ENCODE results near the gene ATRN.

The ATRN gene

DNA sequence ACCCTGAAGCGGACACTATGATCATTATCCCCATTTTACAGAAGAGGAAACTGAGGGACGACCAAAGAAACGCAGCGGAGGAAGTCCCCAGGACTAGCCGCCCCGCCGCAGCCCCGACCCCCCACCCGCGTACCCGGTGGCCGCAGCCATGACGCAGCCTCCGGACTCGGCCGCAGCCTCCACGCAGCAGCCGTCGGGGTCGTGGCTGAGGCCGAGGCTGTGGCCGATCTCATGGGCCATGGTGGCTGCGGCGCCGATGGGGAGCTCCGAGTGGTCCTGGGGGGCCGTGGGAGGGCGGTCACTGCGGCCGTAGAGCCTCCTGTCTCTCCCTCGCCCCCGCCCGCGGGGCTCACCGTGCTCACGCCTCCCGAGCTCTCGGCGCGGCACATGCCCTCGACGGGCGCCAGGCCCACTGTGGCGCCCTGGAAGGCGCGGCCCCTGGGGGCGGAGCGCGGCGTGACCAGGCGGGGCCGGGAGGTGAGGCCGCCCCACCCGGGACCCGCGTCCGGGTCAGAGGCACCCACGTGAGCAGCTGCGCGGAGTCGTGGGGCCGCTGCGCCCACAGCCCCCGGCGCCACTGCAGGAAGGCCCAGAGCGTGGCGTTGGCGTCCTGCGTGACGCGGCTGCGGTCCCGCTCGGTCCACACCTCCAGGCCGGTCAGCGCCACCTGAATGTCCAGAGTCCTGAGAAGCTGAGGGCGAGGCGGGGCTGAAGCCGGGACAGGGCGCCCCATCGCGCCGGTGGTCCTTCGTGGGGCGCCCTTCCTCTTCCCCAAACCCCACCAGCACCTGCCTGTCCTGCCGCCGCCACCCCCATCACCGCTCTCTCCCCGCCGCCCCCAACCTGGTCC, 202.6 kb downstream of the ATRN start:
- DNase-seq: no peak

DNA sequence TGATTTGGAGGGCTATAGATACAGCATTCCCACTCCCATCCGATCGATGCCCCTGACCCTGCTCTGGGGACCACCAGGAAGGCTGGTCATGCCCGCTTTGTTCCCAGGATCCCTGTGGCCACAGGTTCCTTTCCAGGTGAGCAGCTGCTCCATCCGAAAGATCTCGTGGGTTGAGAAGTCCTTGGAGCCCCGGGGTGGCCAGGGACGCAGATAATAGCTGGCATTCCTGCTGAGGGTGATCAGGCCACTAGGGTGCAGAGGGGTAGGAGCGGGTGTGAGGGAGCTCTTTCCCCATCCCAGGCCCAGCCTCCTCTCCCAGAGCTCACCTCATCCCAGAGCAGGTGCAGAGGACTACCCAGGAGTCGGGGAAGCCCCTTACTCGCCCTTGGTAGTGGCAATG, 203.6 kb downstream of the ATRN start:
- DNase-seq: no peak

DNA sequence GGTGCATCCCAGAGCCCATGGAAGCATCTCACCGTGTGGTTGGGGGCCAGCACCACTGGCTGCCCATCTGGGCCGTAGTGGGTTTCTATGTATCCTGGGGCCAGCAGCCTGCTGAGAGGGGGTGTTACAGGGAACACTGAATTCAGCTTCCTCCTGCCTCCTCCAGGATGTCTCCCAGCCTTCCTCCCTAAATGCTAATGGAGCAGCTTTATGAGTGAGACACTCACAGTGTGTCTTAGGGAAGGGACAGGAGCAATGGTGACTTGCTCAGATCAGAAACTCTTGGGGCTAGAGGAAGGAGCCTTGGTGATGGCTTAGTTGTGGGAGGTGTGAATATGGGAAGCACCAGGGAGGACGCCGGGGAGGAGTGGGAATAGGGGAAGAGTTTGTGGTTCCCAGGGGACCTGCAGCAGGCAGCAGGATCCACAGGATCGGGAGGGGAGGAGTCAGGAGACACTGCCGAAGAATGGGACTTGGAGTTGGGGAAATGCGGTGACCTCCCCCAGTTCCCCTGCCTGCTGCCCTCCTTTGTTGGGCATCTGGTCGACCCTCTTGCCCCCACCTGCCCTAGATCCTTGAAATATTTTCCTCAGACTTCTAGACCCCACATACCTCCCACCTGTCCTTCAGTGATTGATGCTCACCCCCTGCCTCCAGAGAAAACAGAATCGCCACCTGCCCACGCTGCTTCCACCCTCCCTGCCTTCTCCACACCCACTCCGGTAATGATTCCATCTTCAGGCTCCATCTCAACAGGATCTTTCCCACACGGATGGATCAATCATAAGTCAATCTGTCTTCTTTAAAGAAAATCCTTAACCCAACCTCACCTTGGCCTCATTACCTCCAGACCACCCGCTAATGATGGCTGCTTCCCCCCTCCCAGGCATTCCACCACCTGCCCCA, 204.4 kb downstream of the ATRN start:
- no peak for DNase-seq

DNA sequence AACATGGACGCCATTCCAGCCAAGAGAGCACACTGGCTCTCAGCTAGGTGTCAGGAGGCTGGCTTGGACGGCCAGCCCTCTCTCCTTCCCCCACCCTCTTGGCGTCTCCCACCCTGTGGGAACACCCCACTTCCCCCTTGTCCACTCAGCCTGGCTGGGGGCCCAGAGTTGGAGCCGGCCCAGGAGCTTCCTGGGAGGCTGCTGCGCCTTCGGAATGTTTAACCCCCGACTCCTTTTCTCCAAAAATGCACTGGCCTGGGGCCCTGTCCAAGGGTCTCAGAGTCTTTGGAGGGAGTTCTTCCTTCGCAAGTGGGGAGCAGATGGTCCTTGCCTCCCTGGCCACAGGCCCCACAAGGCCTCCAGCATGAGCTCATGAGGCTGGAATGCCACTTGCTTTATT, 206.9 kb downstream of the ATRN start:
- peak in 27 of 56 donors; percentile 9 to 70 (median 30) for DNase-seq

DNA sequence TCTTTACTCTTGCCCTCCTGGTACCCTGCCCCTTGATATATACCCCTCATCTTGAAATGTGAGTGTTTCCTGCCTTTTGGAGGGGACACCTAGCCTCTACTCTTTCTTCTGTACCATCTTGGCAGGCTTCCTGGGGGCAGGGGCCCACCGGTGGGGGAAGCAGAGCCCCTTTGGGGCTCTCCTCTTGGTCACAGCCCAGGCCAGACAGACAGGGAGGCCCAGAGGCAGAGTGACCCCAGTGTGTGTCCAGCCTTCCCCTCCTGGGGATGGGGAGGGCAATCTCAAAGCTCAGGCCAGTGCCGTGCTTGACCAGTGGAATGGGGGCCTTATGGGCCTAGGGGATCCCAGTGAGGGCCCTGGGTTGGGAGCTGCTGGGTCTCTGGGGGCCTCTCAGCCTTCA, 207.4 kb downstream of the ATRN start:
- DNase-seq: no peak

DNA sequence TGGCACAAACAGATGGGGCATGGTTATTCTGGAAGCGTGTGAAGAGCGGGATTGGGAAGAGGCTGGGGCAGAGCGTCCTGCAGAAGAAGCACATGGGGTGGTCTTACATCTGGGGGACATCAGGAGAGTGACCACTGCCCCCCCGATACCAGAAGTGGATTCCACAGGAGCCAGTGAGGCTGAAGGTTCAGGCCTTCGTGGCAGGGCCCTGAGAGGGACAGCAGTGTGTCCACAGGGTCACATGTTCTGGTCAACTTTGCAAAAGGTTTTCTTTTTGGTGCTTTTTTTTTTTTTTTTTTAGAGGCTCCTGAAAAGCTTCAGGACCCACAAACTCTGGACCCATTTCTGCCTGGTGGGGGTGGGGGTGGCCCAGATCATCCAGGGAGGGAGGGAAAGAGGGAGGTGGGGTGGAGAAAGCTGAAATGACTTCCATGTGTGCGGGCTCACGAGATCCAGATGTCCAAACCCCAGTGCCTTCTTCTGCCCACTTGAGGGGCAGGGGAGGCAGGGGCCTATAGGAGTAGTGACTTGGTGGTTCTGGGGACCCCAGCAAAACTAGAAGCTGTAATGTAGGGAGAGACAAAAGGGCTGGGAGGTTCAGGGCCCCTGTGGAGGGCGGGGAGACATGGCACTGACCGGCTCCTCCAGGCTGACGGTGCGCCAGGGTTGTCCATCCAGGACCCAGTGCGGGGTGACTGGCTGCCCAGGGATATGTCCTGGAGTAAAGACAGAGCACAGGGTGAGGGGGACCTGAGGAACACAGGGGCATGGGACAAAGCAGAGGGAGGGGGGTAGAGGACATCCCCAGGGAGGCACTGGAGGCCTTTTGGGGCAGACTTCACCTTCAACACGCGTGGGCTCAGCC, 208.3 kb downstream of the ATRN start:
- no peak for DNase-seq

DNA sequence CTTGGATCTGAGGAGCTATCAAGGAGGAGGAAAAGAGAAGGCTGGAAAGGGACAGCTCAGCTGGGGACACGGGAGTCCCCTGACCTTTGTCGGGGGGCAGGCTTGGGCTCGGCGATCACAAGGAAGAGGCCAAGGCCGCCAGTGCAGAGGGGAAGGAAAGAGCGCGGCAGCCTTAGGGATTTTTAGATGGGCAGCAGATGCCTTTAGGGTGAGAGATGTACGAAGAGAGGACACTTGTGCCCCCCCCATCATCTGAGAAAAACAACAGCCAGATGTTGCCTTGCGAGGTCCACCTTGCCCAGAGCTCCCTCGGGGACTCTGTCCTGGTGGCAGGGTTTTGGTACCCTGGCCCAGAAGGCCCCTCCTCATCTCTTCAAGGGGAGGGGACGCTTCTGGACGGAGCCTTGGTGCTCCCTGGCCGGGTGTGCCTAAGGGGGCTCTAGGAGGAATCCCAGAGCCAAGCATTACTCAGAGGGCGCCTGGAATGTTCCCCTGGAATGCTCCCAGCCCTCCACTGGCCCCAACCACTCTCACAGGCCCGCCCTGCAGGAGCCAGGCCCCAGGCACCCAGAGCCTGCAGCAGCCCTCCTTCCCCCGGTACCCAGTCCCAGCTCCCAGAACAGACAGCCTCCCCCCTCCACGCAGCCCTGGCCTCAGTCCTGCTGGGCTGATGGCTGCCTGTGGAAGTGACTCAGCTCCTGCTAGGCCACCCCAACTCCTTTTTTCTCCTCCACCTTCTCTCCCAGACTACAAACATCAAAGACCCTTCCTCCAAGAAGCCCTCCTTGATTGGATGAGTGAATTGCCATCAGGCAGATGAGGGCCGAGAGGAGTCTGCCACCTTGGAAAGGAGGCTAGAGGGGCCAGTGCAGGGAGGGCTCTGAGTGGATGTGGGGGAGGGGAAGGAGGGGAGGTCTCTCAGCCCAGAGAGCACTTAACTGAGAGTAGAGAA, 209.2 kb downstream of the ATRN start:
- DNase-seq: no peak

DNA sequence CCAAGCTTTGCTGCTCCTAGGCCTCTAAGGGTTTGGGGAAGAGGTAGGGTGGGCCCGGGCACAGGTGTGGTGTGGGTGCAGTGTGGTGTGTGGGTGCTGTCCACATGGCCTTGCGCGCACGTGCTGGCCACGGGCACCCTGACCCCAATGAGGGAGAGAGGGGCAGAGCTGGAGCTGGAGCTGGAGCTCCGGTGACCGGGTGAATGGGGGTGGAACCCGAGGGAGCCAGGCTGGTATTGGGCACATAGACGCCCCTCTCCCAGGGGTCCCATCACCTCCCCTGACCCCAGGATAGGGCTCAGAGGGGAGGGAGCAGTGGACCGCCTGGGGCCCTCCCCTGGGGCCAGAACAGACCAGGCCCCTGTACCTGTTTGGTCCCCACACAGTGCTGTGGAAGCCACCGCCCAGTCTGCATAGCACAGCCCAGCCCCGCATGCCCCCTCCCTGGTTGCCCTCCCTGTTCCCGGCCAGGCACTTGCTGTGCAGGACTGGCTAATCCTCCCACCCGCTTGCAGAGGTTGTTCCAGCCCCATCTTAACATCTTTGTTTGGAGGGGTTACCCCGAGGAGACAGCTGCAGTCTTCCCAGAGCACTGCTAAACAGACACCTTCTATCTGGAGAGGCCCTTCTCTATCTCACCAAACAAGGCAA, 210.0 kb downstream of the ATRN start:
- no peak for DNase-seq

DNA sequence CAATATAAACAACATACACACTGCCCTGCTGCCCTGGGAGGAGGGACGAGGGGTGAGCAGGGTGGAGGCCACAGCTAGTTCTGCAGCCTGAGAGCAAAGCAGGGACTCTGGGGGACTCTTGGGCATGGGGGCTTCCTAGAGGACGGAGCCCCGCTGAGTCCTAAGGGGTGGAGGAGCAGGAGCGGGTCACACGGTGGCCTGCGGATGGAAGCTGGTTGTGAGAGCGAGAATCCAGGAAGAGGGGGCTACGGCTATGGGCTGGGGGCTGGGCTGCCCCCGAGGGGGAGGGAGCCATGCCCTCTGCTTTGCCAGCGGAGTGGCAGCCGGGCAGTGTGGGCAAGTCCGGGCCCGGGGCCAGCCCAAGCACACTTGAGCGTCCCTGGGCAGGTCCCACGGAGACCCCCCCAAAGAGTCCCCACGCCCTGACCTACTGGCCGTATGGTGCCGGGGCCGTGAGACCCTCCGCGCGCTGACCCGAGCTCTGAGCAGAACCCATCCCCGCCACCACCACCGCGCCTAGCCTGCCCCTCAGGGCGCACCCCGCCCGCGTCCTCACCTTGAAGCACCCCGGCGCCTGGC, 210.6 kb downstream of the ATRN start:
- no peak for DNase-seq

DNA sequence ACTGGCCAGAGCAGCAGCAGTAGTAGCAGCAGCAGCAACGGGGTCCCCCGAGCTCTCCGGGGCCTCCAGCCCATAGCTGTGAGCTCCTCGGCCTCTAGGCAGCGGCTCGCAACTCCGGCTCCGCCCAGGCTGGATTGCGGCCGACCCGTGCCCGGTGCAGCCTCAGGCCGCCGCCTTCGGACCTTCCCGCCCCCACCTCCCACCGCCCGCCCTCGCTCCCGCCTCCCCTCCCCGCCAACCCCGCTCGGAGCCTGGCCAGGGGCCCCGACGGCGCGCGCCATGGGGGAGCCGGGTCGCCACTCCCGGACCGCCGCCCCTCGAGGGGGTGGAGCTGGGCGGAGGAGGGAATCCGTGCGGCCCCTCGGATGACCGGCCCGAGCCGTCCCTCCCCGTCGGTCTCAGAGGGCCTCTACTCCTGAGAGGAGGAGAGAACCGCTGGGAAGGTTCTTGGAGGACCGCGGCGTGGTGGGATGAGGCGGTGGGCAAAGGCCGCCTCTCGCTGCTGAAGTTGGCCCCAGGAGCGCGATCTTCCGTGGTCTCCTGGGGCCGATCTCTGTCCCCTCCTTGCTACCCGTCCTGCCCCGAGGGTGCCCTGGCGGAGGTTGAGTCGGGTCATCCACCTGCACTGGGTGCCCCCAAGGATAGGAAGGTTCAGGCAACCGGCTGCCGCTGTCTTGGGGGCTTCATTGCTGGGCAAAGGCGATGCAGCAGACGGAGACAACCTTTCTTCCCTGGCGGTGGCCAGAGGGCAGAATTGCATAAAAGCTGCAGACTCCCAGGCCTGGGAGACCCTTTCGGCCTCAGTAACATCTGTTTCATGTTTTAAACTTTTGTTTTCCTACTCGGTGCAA, 211.3 kb downstream of the ATRN start, which contains the start of gene ADAM33:
ADAM33 (minus strand) TSS at position 80 of the 851 bp plus-strand sequence; CDS start at position 74, 6 bp downstream.
- DNase-seq: peak in 1 of 56 donors; percentile 30

DNA sequence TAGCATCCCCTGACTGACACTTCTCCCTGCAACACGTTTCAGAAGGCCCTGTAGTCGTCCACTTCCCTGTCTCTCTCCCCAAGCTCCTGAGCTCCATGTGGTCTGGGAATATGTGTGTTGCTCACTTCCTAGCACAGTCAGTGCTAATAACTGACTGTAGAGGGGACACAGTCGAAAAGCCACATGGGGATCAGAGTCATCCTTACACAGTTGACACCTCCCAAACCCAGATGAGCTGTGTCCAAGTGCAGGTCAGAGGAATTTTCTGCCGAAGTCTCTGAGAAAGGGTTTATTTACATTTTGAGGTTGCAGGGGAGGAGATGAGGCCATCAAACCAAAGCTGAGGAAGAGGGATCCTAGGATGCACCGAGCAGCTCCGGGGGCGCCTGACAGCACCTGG, 214.5 kb downstream of the ATRN start:
- DNase-seq: no peak

DNA sequence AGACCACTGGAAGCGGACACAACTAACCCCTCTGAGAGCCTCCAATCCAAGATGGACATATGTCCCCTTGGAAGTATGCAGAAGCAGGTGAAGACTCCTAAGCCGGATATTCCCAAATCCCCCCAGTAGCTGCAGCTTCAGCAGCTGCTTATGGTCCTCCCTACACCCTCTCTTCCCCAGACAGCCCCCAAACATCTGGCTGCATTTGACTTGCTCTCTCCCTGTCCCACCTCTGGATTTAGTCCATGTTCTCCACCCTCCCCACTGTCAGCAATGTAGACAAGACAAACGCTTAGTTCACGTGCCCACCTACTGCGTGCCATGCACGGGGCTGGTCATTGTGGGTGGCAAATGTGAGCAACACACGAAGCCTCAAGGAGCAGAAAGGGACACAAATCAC, 215.6 kb downstream of the ATRN start:
- no peak for DNase-seq

DNA sequence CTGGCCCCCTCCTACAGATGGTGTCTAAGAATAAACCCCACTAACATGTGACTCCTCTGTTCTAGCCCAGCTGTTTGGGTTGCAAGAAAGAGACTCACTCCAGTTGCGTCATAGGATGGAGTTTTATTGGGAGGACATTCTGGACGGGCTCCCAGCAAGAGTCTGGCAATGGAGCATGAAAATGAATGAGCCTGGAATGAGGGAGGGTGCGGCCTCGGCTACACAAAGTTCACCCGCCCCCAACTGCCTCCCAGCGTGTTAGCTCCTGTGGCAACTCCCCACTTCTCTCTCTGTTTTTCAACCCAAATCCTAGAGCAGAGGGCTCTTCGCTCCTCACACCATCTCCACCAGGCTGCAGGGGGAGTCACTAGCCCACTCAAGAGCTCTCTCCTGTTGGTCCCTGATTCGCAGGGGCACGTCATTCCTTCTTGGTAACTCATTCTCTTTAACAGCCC, 216.1 kb downstream of the ATRN start:
- DNase-seq: peak in 40 of 56 donors; percentile 17 to 80 (median 39)

DNA sequence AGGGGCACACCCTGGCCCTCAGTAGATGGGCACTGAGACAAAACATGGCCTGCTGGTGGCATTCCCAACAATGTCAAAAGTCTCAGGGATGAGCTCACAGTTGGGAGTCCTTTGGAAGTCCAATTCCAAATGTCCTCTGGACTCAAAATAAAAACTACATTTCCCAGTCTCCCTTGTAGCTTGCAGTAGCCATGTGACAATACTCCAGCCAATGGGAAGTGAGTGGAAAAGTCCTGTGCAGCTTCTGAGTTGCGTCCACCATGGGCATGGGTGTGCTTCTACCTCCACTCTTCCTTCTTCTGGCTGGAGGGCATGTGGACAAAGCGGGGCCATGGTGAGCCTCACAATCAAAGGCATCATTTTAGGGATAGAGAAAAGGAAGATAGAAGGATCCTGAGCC, 216.8 kb downstream of the ATRN start:
- peak in 8 of 56 donors; percentile 8 to 34 (median 15) for DNase-seq

DNA sequence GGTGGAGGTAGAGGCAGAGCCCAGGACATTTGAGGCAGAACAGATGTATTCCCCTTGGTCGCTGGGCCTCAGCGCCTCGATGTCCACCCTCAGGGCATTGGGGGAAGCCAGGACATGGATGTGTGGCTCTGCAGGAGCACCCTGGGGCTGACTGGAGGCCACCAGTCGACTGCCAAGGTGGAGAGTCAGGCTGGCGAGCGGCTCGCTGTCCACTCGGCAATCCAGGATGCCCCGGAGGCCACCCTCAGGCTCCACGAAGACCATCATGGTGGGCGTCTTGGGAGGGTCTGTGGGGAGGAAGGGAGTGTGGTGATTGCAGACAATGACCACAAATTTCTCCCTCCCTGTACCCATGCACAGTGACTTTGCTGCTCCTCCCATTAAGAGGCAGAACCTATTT, 219.2 kb downstream of the ATRN start:
- no peak for DNase-seq

DNA sequence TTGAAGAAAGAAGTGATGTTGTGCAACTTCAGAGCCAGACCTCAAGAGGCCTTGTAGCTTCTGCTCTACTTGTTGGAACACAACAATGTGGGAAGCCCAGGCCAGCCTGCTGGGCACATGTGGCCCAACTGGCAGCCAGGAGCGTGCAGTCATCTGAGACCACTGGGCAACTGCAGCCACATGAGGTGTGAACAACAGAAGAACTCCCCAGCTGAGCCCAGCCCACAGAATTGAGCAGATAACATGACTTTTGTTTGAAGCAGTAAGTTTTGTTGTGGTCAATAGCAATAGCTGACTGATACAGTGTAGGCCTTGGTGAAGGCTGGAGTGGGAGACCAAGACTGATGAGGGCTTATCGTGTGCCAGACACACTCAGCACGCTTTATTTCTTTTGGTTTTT, 219.6 kb downstream of the ATRN start:
- DNase-seq: no peak

DNA sequence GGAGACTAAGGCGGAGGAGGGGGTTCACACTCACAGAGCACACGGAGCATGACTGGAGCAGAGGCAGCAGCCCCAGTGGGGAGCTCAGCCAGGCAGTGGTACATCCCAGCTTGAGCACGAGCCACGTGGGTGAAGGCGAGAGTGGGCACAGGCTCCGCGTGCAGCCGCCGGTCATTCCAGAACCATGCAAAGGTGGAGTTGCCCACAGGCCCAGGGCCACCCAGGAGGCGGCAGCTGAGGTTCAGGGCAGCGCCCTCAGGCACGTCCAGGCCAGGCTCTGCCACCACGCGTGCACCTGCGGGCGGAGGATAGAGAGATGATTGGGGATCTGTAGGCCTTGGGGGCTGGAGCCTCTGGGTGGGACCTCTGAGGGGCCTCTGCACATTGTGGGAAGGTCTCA, 220.5 kb downstream of the ATRN start:
- DNase-seq: no peak

DNA sequence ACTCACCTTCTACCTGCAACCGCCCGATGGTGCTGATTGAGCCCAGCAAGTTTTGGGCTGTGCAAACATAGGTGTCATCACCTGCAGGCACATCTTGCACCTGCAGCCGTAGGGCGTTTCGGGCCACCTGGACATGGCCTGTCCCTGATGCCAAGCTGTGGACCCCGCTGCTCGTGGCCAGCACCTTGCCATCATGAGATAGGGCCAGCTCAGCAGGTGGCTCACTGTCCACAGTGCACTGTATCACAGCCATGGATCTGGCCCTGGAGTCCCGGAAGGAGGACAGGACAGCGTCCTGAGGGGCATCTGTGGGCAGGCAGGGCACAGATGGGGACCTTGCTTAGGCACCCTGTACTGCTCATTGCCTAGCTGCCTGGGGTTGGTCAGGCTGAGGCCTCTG, 221.1 kb downstream of the ATRN start:
- DNase-seq: no peak

Measured in amygdala (tissue), 56 donors.